ENCODE measurements around the gene PRKAR2A.

- TF ChIP-seq CTCF (conservative IDR thresholded peaks at IDR 0.05) (no peak), EZH2 (IDR thresholded peaks at IDR 0.05; ENCODE audit: low read depth) (no peak)
These were observed 98.9 kb downstream of the PRKAR2A start for GRCh38 chr3:48748754-48749153.

Measured in PC-9 (cell line).